Erythroblast (primary cell): ENCODE results near the gene GABPB1.

Experiments used
- GATA1 ChIP-seq: IDR thresholded peaks from 2 replicates; pipeline ENCODE4 v1.6.1; 2011; ENCODE audit warnings: low read depth, mild to moderate bottlenecking, control low read depth, low read length, moderate library complexity
- POLR2A ChIP-seq: IDR thresholded peaks from 2 replicates; pipeline ENCODE4 v1.6.1; 2011; ENCODE audit warnings: mild to moderate bottlenecking, low read length

DNA sequence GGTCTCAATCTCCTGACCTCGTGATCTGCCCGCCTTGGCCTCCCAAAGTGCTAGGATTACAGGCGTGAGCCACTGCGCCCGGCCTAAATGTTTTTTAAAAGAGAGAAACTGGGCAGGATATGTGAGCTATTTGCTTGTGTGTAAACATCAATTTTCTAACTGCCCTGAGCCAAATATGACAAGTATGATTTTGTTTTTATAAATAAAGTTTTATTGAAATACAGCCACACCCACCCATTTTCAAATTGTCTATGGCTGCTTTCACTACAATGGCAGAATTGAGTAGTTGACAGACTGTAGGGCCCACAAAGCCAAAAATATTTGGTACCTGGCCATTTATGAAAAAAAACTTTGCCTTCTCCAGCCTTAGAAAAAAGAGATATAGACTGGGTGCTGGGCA is 73.6 kb downstream of the GABPB1 start:
- no peak for TF ChIP-seq POLR2A
- TF ChIP-seq GATA1: no peak
